ENCODE measurements around the gene NKX1-2.
A peak's percentile ranks its signal among the peaks of the same experiment; 100 is the strongest.

Gene NKX1-2

DNA sequence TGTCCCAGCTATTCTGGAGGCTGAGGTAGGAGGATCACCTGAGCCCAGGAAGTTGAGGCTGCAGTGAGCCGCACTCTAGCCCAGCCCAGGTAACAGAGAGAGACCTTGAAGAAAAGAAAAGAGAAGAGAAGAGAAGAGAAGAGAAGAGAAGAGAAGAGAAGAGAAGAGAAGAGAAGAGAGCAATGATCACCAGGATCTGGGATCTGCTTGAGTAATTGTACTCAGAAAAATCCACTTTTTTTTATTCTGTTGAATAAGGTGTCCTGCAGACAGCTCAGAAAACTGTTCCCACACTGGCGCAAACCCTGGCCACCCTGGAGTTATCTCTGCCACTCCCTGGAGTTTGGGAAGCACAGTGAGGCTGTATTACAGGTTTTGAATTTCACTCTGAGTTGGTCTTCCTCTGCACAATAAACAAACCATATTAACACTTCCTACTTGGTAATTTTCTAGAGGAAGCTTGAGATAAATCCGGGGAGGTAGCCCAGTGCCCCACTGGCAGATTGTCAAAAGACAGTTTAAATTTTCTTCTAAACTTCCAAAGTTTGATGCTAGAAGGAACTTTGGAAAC is 21.5 kb downstream of the NKX1-2 start:
- Histone ChIP-seq H3K27ac (ENCODE audit: low read depth, low read length) (no peak overlapping the region), H3K9ac (ENCODE audit: low read depth, low read length) (no peak overlapping the region), H3K27me3 (ENCODE audit: insufficient read depth, low read length) (no peaks in the 10 kb centered on the region), H3K4me3 (ENCODE audit: low read length) (no peak overlapping the region), H3K36me3 (ENCODE audit: insufficient read depth, low read length) (no peaks in the 10 kb centered on the region), H3K4me1 (ENCODE audit: insufficient read depth, low read length) (0 out of 2 replicates have a peak, but pooled peaks cover 10% of the 10 kb centered on the region), H3K9me3 (ENCODE audit: insufficient read depth, low read depth, low read length) (no peaks in the 10 kb centered on the region)
- WGBS: 83% methylated on average over 3 of the region's 3 CpGs

- Histone ChIP-seq H3K27ac (ENCODE audit: low read depth, low read length) (no peak overlapping the region), H3K27me3 (ENCODE audit: insufficient read depth, low read length) (peaks cover 18% of the 10 kb centered on the region; the same call in 1 of the 2 replicates), H3K9ac (ENCODE audit: low read depth, low read length) (no peak overlapping the region), H3K4me1 (ENCODE audit: insufficient read depth, low read length) (0 out of 2 replicates have a peak, but pooled peaks cover 10% of the 10 kb centered on the region), H3K36me3 (ENCODE audit: insufficient read depth, low read length) (no peaks in the 10 kb centered on the region), H3K4me3 (ENCODE audit: low read length) (no peak overlapping the region), H3K9me3 (ENCODE audit: insufficient read depth, low read depth, low read length) (no peaks in the 10 kb centered on the region)
- WGBS: 85% methylated on average over 3 of the region's 4 CpGs
These were observed 24.4 kb downstream of the NKX1-2 start for GRCh38 chr10:124425227-124425962.

GRCh38 chr10:124423813-124424212 is 26.0 kb downstream of the NKX1-2 start:
- H3K36me3 ChIP-seq (ENCODE audit: insufficient read depth, low read length): no peaks in the 10 kb centered on the region
- H3K9ac ChIP-seq (ENCODE audit: low read depth, low read length): no peak overlapping the region
- 83% methylated on average over 5 of the region's 5 CpGs for WGBS
- no peak overlapping the region for H3K27ac ChIP-seq (ENCODE audit: low read depth, low read length)
- H3K27me3 ChIP-seq (ENCODE audit: insufficient read depth, low read length): peaks cover 30% of the 10 kb centered on the region; the same call in 1 of the 2 replicates
- no peak overlapping the region for H3K4me3 ChIP-seq (ENCODE audit: low read length)
- no peaks in the 10 kb centered on the region for H3K9me3 ChIP-seq (ENCODE audit: insufficient read depth, low read depth, low read length)
- H3K4me1 ChIP-seq (ENCODE audit: insufficient read depth, low read length): 0 out of 2 replicates have a peak, but pooled peaks cover 10% of the 10 kb centered on the region

DNA sequence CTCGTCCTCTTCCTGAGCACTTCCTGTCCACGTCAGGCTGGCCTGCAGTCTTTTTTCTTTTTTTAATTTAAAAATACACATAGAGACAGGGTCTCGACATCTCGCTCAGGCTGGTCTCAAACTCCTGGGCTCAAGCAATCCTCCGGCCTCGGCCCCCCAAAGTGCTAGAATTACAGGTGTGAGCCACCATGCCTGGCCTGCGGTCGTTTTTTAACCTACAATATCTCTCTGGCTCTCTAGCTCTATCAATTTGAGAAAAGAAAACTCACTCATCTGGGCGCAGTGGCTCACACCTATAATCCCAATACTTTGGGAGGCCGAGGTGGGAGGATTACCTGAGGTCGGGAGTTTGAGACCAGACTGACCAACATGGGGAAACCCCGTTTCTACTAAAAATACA is 27.1 kb downstream of the NKX1-2 start:
- 91% methylated on average over 12 of the region's 12 CpGs for WGBS

GRCh38 chr10:124420254-124420653 is 29.6 kb downstream of the NKX1-2 start:
- 100% methylated on average over 1 of the region's 1 CpG for WGBS
- H3K27me3 ChIP-seq (ENCODE audit: insufficient read depth, low read length): peaks cover 37% of the 10 kb centered on the region; the same call in 1 of the 2 replicates
- H3K4me3 ChIP-seq (ENCODE audit: low read length): no peak overlapping the region
- H3K9me3 ChIP-seq (ENCODE audit: insufficient read depth, low read depth, low read length): no peaks in the 10 kb centered on the region
- H3K4me1 ChIP-seq (ENCODE audit: insufficient read depth, low read length): 0 out of 2 replicates have a peak, but pooled peaks cover 7% of the 10 kb centered on the region
- H3K9ac ChIP-seq (ENCODE audit: low read depth, low read length): no peak overlapping the region
- no peak overlapping the region for H3K27ac ChIP-seq (ENCODE audit: low read depth, low read length)
- H3K36me3 ChIP-seq (ENCODE audit: insufficient read depth, low read length): no peaks in the 10 kb centered on the region

More for the DNA sequence above, 27.1 kb downstream of the NKX1-2 start:
- no peak overlapping the region for H3K27ac ChIP-seq (ENCODE audit: low read depth, low read length)
- 0 out of 2 replicates have a peak, but pooled peaks cover 7% of the 10 kb centered on the region for H3K4me1 ChIP-seq (ENCODE audit: insufficient read depth, low read length)
- H3K4me3 ChIP-seq (ENCODE audit: low read length): no peak overlapping the region
- no peaks in the 10 kb centered on the region for H3K9me3 ChIP-seq (ENCODE audit: insufficient read depth, low read depth, low read length)
- H3K9ac ChIP-seq (ENCODE audit: low read depth, low read length): no peak overlapping the region
- H3K27me3 ChIP-seq (ENCODE audit: insufficient read depth, low read length): peaks cover 32% of the 10 kb centered on the region; the same call in 1 of the 2 replicates
- no peaks in the 10 kb centered on the region for H3K36me3 ChIP-seq (ENCODE audit: insufficient read depth, low read length)

GRCh38 chr10:124419635-124420034 is 30.2 kb downstream of the NKX1-2 start:
- peaks cover 37% of the 10 kb centered on the region; the same call in 1 of the 2 replicates for H3K27me3 ChIP-seq (ENCODE audit: insufficient read depth, low read length)
- no peaks in the 10 kb centered on the region for H3K36me3 ChIP-seq (ENCODE audit: insufficient read depth, low read length)
- peak overlapping the region; percentile 75; the same call in 1 of the 2 replicates for H3K4me3 ChIP-seq (ENCODE audit: low read length)
- no peak overlapping the region for H3K27ac ChIP-seq (ENCODE audit: low read depth, low read length)
- no peaks in the 10 kb centered on the region for H3K9me3 ChIP-seq (ENCODE audit: insufficient read depth, low read depth, low read length)
- H3K9ac ChIP-seq (ENCODE audit: low read depth, low read length): no peak overlapping the region
- WGBS: 88% methylated on average over 10 of the region's 10 CpGs
- 0 out of 2 replicates have a peak, but pooled peaks cover 7% of the 10 kb centered on the region for H3K4me1 ChIP-seq (ENCODE audit: insufficient read depth, low read length)

- Histone ChIP-seq H3K9me3 (ENCODE audit: insufficient read depth, low read depth, low read length) (no peaks in the 10 kb centered on the region), H3K27ac (ENCODE audit: low read depth, low read length) (peak within 1 kb of the TSS; percentile 59; the same call in 1 of the 2 replicates), H3K4me1 (ENCODE audit: insufficient read depth, low read length) (0 out of 2 replicates have a peak, but pooled peaks cover 2% of the 10 kb centered on the region), H3K27me3 (ENCODE audit: insufficient read depth, low read length) (peaks cover 37% of the 10 kb centered on the region; the same call in 1 of the 2 replicates), H3K4me3 (ENCODE audit: low read length) (peak within 1 kb of the TSS; percentile 75), H3K9ac (ENCODE audit: low read depth, low read length) (peak within 1 kb of the TSS; percentile 59), H3K36me3 (ENCODE audit: insufficient read depth, low read length) (no peaks in the 10 kb centered on the region)
- WGBS: 4% methylated on average over 70 of the region's 70 CpGs
These were observed 30.9 kb downstream of the NKX1-2 start, which contains the start of gene OAT for GRCh38 chr10:124418726-124419501. TSS of gene OAT (minus strand) at chr10:124418923. CDS start at chr10:124412171, 6,752 bp downstream.

- H3K4me1 ChIP-seq (ENCODE audit: insufficient read depth, low read length): no peaks in the 10 kb centered on the region
- H3K27ac ChIP-seq (ENCODE audit: low read depth, low read length): no peak overlapping the region; the same call in 1 of the 2 replicates
- 1% methylated on average over 62 of the region's 64 CpGs for WGBS
- no peaks in the 10 kb centered on the region for H3K9me3 ChIP-seq (ENCODE audit: insufficient read depth, low read depth, low read length)
- H3K27me3 ChIP-seq (ENCODE audit: insufficient read depth, low read length): peaks cover 37% of the 10 kb centered on the region; the same call in 1 of the 2 replicates
- H3K9ac ChIP-seq (ENCODE audit: low read depth, low read length): peak overlapping the region; percentile 59
- no peaks in the 10 kb centered on the region for H3K36me3 ChIP-seq (ENCODE audit: insufficient read depth, low read length)
- H3K4me3 ChIP-seq (ENCODE audit: low read length): peak overlapping the region; percentile 75
These were observed 31.7 kb downstream of the NKX1-2 start for GRCh38 chr10:124417895-124418725.

GRCh38 chr10:124416733-124417132 is 33.1 kb downstream of the NKX1-2 start:
- no peaks in the 10 kb centered on the region for H3K4me1 ChIP-seq (ENCODE audit: insufficient read depth, low read length)
- 88% methylated on average over 3 of the region's 6 CpGs for WGBS
- H3K36me3 ChIP-seq (ENCODE audit: insufficient read depth, low read length): no peaks in the 10 kb centered on the region
- no peaks in the 10 kb centered on the region for H3K9me3 ChIP-seq (ENCODE audit: insufficient read depth, low read depth, low read length)
- no peak overlapping the region for H3K9ac ChIP-seq (ENCODE audit: low read depth, low read length)
- H3K27ac ChIP-seq (ENCODE audit: low read depth, low read length): no peak overlapping the region
- H3K4me3 ChIP-seq (ENCODE audit: low read length): no peak overlapping the region; the same call in 1 of the 2 replicates
- peaks cover 31% of the 10 kb centered on the region; the same call in 1 of the 2 replicates for H3K27me3 ChIP-seq (ENCODE audit: insufficient read depth, low read length)

DNA sequence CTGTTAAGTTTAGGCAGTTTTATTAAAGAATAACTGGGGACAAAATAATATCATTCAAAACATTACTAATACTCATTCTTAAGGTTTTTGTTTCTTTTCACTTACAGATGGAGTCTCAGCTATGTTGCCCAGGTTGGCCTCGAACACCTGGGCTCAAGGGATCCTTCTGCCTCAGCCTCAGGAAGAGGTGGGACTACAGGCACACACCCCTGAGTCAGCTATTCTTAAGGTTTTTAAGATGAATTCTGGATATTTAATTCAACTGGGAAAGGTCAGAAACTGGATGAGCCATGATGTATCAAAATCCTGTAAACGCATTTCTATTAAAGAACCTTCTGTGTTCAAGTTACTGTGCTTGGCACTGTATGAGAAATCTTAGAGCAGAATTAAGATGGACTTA is 34.6 kb downstream of the NKX1-2 start:
- Histone ChIP-seq H3K4me3 (ENCODE audit: low read length) (no peak overlapping the region), H3K36me3 (ENCODE audit: insufficient read depth, low read length) (peaks cover 8% of the 10 kb centered on the region; the same call in 1 of the 2 replicates), H3K27ac (ENCODE audit: low read depth, low read length) (no peak overlapping the region), H3K4me1 (ENCODE audit: insufficient read depth, low read length) (no peaks in the 10 kb centered on the region), H3K9ac (ENCODE audit: low read depth, low read length) (no peak overlapping the region), H3K9me3 (ENCODE audit: insufficient read depth, low read depth, low read length) (no peaks in the 10 kb centered on the region), H3K27me3 (ENCODE audit: insufficient read depth, low read length) (peaks cover 16% of the 10 kb centered on the region; the same call in 1 of the 2 replicates)
- WGBS: 92% methylated on average over 2 of the region's 2 CpGs

All from HUES64 (cell line).